Choroid plexus epithelial cell (primary cell): ENCODE results near the gene OSTF1.
A peak's percentile ranks its signal among the peaks of the same experiment; 100 is the strongest.

ENCODE experiments used
- DNase-seq: peaks from one replicate; pipeline ENCODE4 v3.0.0-alpha.2; 2010; ENCODE audit warnings: low read depth
- H3K4me3 ChIP-seq: 2 replicates; pipeline ENCODE4 v1.5.1; 2011; ENCODE audit warnings: low read depth, mild to moderate bottlenecking, control low read depth, low read length, moderate library complexity
- TF ChIP-seq, protein P1 (sequence below): conservative IDR thresholded peaks from 2 replicates; pipeline ENCODE4 v1.5.1; 2011; ENCODE audit warnings: low read depth, mild to moderate bottlenecking, control low read depth, inconsistent platforms, low read length, moderate library complexity

Gene OSTF1

DNA sequence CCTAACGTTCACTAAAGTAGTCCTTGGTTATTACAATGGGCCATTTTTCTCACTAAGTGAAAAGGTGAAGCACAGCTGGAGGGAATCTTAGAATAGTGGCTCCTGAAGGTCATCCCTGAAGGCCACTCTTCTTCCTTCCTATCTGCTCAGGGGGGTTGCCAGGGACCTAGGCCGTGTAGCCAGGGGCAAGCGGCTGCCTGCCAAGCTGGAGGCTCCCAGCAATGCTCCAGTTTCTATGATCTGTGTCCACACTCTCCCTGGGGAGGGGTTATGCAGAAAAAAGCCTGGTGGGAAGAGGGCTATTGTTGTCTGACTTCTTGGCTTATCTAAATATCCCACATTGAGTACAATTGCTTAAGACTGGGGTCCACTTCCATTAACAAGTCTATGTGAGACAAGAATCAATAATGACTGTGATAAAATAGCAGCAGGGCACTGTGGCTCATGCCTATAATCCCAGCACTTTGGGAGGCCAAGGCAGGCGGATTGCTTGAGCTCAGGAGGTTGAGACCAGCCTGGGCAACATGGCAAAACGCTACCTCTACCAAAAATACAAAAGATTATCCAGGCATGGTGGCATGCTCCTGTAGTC is 4.1 kb upstream of the OSTF1 start:
- DNase-seq, result no peak
- TF ChIP-seq, protein P1, sequence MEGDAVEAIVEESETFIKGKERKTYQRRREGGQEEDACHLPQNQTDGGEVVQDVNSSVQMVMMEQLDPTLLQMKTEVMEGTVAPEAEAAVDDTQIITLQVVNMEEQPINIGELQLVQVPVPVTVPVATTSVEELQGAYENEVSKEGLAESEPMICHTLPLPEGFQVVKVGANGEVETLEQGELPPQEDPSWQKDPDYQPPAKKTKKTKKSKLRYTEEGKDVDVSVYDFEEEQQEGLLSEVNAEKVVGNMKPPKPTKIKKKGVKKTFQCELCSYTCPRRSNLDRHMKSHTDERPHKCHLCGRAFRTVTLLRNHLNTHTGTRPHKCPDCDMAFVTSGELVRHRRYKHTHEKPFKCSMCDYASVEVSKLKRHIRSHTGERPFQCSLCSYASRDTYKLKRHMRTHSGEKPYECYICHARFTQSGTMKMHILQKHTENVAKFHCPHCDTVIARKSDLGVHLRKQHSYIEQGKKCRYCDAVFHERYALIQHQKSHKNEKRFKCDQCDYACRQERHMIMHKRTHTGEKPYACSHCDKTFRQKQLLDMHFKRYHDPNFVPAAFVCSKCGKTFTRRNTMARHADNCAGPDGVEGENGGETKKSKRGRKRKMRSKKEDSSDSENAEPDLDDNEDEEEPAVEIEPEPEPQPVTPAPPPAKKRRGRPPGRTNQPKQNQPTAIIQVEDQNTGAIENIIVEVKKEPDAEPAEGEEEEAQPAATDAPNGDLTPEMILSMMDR, result no peak
- H3K4me3 ChIP-seq, result no peak overlapping the region

DNA sequence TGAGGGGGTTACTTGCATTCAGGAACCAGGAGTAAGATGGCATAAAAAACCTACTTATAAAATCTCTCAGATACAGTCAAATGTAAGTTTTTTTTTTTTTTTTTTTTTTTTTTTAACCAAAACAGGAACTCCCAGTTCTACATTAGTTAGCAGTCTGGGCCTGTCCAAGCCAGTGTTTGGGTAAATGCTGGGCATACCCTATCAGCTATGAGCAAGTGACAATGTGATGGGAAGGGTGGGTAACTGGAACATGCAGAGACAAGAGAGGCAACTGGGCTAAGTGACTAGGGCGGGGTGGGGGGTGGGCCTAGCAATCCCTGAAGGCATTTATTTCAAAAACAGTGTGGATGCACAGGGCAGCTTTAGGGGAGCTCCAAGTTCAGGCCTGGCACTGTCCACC is 2.7 kb upstream of the OSTF1 start:
- TF ChIP-seq, protein P1, result no peak
- H3K4me3 ChIP-seq, result no peak overlapping the region
- DNase-seq, result no peak

DNA sequence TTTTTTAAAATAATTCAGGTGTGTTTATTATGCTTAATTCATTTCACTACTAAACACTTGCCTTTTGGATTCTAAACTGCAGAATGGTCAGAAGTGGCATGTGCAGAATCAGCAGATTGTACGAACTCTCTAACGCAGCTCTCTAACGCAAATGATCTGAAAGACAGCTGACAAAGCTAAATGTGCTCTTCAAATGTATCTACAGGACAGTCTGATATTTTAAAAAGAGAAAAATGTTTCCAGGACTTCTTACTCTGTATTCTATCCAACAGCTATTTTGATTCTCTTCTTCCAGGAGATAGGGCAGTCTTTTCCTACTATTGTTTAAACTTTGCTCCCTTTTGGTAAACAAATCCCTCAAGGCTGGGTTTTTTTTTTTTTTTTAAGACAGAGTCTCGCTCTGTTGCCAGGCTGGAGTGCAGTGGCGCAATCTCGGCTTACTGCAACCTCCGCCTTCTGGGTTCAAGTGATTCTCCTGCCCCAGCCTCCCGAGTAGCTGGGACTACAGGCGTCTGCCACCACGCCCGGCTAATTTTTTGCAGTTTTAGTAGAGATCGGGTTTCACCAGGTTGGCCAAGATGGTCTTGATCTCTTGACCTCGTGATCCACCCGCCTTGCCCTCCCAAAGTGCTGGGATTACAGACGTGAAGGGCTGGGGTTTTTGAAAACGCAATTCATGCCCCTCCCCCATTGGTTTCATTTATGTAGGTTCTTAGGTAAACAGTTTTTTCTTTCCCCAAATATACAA is 1.6 kb upstream of the OSTF1 start:
- DNase-seq, result no peak
- H3K4me3 ChIP-seq, result peak overlapping the region; percentile 97

DNA sequence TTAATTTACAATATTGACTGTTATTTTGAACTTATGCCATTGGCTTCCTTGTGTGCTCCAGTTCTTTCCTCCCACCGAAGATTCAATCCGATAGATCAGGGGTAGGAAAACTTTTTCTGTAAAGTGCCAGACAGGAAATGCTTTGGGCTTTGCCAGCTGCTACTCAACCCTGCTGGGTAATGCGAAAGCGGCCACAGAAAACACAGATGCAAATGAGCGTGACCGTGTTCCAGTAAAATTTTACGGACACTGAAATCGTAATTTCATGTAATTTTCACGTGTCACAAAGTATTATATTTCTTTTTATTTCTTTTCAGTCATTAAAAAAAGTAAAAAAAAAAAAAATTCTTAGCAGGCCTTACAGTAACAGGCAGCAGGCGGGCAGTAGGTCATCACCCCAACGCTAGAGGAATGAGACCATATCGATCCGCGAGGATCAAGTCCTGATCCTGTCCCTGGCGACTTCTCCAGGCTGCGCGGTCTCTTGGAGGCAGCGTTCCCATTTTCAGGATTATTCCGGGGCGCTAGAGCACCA is 958 bp upstream of the OSTF1 start:
- peak; percentile 64 for DNase-seq
- TF ChIP-seq, protein P1, result no peak
- peak overlapping the region; percentile 97 for H3K4me3 ChIP-seq

More for the DNA sequence above, 1.6 kb upstream of the OSTF1 start:
- TF ChIP-seq, protein P1, result no peak

DNA sequence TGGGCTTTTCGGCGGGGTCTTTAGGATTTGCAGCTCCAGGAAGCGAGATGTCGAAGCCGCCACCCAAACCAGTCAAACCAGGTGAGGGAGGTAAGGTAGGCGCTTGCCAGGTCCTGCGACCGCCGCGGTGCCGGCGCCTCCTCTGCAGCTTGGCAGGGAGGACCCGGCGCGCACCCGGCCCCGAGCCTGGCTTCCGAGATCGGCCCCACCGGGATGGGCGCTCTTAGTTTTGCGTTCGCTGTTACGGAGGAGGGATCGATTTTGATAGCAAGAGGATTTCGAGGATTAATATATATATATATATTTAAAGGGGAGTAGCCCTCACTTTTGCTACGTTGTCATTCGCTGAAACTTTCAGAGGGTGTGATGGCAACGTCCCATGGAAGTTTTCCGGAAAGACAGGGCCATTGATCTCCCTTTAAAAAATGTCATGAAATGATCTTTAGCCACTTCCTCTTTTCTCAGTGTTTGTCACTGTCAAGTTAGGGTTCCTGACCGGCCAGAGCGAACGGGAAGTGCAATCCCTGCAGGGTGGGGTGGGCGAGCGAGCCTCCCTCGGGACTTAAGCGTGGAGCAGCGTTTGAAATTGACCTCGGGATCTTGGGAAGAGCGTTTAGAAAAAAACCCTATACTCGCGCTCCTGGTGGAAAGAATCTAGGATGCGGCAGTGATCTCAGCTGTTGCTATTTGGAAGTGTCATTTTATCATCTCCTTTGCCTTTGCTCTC is 495 bp downstream of the OSTF1 start:
- peak overlapping the region; percentile 97 for H3K4me3 ChIP-seq
- TF ChIP-seq, protein P1, result peak; percentile 56
- peak; percentile 56 for DNase-seq

DNA sequence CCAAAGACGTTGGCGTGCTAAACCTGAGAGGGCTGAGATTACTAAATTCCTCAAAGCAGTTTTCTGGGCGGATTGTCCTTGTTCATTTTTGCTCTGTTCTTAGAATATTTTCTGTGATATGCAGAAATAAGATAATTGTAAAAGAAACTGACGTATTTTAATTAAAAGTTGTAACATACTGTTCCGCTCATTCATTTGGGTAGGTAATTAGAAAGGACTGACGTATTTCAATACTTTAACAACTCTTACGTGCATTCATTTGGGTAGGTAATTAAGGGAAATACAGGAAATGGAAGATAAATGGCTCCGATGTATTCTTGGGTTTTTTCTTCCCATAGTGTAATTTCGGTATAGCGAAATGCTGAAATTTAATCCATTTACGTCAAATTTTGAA is 1.1 kb downstream of the OSTF1 start:
- DNase-seq, result no peak
- TF ChIP-seq, protein P1, result no peak
- peak overlapping the region; percentile 97 for H3K4me3 ChIP-seq
